KMS-11 (cell line): ENCODE results near the gene LGALS1.

Source experiments
- H2AFZ ChIP-seq: fragments of 200-600 bp; sonication (generic); 2 replicates; pipeline ENCODE4 v1.6.1; 2016; ENCODE audit warnings: antibody characterized with exemption, mixed run types, low read depth
- H3K27ac ChIP-seq: fragments of 200-600 bp; sonication (generic); 2 replicates; pipeline ENCODE4 v1.6.1; 2016; ENCODE audit warnings: mild to moderate bottlenecking, mixed run types
- H3K27me3 ChIP-seq: fragments of 200-600 bp; sonication (generic); 2 replicates; pipeline ENCODE4 v1.6.1; 2017; ENCODE audit warnings: mild to moderate bottlenecking, low read depth, mixed run types, moderate library complexity; ENCODE audit not compliant: insufficient read depth
- H3K36me3 ChIP-seq: fragments of 200-600 bp; sonication (generic); 2 replicates; pipeline ENCODE4 v1.6.1; 2017; ENCODE audit warnings: mild to moderate bottlenecking, mixed run types; ENCODE audit not compliant: insufficient read depth
- H3K4me1 ChIP-seq: fragments of 200-600 bp; sonication (generic); 2 replicates; pipeline ENCODE4 v1.6.1; 2016; ENCODE audit warnings: mild to moderate bottlenecking, low read depth, mixed run types; ENCODE audit not compliant: poor library complexity, severe bottlenecking
- H3K4me2 ChIP-seq: fragments of 200-600 bp; sonication (generic); 2 replicates; pipeline ENCODE4 v1.7.0; 2016; ENCODE audit warnings: mild to moderate bottlenecking, mixed run types
- H3K4me3 ChIP-seq: fragments of 200-600 bp; sonication (generic); IDR thresholded peaks from 2 replicates; pipeline ENCODE4 v1.6.1; 2017; ENCODE audit warnings: low read depth, low read length, mixed read lengths; ENCODE audit not compliant: insufficient read depth
- H3K79me2 ChIP-seq: fragments of 200-600 bp; sonication (generic); 2 replicates; pipeline ENCODE4 v1.6.1; 2016; ENCODE audit warnings: low read depth, mixed run types; ENCODE audit not compliant: insufficient read depth
- H3K9ac ChIP-seq: fragments of 200-600 bp; sonication (generic); 2 replicates; pipeline ENCODE4 v1.6.1; 2016; ENCODE audit warnings: mild to moderate bottlenecking, mixed run types
- H4K20me1 ChIP-seq: fragments of 200-600 bp; sonication (generic); 2 replicates; pipeline ENCODE4 v1.6.1; 2016; ENCODE audit warnings: mild to moderate bottlenecking, mixed run types; ENCODE audit not compliant: insufficient read depth
- TF ChIP-seq, protein P1 (sequence below): fragments of 200-600 bp; sonication (generic); conservative IDR thresholded peaks from 2 replicates; pipeline ENCODE4 v1.6.1; 2017; ENCODE audit warnings: low read depth, mild to moderate bottlenecking, antibody characterized with exemption, low read length, moderate library complexity, mixed read lengths

LGALS1 gene

DNA sequence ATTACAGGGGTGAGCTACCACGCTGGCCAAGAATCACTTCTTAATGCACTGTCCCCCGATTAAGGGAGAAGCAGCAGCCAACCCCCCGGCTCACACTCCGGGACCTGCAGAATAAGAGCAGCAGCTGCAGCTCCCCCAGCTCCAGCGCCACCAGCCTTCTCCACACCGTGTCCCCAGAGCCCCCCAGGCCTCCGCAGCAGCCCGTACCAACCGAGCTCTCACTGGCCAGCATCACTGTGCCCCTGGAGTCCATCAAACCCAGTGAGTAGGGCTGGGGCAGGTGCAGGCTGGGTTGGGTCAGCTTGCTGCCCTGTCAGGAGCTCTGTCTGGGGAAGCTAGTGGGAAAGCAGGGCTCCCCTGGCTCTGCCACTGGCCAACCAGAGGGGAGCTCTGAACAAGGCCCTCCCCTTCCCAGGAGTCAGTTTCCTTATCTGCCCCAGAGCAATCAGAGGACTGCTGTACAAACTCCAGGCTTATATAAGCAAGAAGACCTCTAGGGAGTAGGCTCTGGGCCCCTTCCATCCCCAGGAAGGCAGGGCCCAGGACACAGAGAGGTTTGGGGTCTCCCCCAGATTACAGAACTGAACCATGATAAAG is 44.5 kb upstream of the LGALS1 start:
- Histone ChIP-seq H3K27me3 (no peaks in the 10 kb centered on the region), H3K79me2 (no peaks in the 10 kb centered on the region), H3K4me2 (no peak overlapping the region), H3K4me3 (no peak overlapping the region), H3K9ac (no peak overlapping the region), H2AFZ (no peak overlapping the region), H4K20me1 (no peaks in the 10 kb centered on the region), H3K36me3 (no peaks in the 10 kb centered on the region), H3K27ac (no peak overlapping the region; the same call in 1 of the 2 replicates), H3K4me1 (peaks cover 65% of the 10 kb centered on the region)
- TF ChIP-seq, protein P1, sequence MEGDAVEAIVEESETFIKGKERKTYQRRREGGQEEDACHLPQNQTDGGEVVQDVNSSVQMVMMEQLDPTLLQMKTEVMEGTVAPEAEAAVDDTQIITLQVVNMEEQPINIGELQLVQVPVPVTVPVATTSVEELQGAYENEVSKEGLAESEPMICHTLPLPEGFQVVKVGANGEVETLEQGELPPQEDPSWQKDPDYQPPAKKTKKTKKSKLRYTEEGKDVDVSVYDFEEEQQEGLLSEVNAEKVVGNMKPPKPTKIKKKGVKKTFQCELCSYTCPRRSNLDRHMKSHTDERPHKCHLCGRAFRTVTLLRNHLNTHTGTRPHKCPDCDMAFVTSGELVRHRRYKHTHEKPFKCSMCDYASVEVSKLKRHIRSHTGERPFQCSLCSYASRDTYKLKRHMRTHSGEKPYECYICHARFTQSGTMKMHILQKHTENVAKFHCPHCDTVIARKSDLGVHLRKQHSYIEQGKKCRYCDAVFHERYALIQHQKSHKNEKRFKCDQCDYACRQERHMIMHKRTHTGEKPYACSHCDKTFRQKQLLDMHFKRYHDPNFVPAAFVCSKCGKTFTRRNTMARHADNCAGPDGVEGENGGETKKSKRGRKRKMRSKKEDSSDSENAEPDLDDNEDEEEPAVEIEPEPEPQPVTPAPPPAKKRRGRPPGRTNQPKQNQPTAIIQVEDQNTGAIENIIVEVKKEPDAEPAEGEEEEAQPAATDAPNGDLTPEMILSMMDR: no peak

DNA sequence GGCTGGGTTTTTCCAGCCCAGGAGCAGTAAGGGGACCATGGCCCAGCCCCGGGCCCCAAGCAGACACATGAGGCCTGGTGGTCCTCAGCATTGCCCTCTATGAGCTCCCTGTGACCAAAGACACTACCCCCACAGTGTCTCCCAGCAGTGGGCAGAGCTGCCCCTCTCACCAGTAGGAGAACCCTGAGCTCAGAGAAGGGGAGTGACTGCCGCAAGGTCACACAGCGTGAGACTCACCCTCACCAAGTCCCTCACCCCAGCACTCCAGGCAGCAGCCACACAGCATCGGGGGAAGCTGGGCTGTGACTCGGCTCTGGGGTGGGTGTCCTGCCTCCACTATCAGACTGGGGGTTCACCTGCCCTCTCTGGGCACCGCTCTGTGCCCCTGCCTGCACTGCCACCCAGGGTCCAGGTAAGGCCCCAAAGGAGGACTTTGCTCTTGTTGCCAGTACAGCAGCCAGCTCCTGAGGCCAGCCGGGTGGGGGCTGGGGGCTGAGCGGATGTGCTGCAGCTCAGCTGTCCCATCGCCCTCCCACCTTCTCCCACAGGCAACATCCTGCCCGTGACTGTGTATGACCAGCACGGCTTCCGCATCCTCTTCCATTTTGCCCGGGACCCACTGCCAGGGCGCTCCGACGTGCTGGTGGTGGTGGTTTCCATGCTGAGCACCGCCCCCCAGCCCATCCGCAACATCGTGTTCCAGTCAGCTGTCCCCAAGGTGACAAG is 43.8 kb upstream of the LGALS1 start:
- Histone ChIP-seq H2AFZ (no peak overlapping the region), H3K4me2 (no peak overlapping the region), H3K9ac (no peak overlapping the region), H3K4me1 (peaks cover 65% of the 10 kb centered on the region), H3K27me3 (no peaks in the 10 kb centered on the region), H3K79me2 (no peaks in the 10 kb centered on the region), H3K36me3 (no peaks in the 10 kb centered on the region), H3K27ac (no peak overlapping the region; the same call in 1 of the 2 replicates), H3K4me3 (no peak overlapping the region), H4K20me1 (no peaks in the 10 kb centered on the region)
- TF ChIP-seq, protein P1: no peak

DNA sequence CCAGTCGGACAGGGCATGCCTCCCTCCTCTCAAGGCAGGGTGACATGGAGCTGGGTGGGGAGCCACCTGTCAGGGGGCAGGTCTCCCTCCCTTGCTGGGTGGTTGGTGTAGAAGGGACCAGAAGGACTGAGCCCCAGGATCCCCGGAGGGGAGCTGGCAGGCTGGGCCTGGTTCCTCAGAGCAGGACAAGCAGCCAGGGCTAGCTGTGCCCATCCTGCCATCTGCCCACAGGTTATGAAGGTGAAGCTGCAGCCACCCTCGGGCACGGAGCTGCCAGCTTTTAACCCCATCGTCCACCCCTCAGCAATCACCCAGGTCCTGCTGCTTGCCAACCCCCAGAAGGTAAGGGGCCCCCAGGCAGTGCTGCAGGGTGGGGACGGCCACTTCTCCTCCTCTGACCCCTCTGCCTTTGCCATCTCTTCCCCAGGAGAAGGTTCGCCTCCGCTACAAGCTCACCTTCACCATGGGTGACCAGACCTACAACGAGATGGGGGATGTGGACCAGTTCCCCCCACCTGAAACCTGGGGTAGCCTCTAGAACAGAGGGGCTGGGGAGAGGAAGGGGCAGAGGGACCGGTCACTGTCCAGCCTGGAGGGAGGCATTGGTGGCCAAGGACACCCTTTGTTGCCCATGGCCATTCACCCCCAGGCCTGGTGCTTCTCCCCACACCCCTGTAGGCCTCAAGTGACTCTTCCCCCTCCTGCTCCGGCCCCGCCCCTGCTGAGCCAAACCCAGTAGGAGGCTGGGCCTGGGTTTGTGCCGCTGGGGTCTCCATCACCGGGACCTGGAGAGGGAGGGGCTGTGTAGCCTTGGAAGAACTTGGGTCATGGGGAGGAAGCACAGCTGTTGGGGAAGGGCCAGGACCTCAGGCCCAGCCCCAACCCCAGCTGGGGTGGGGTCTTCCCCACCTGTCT is 43.0 kb upstream of the LGALS1 start:
- H3K4me2 ChIP-seq: peak overlapping the region; percentile 79
- no peak overlapping the region for H2AFZ ChIP-seq
- no peak overlapping the region for H3K4me3 ChIP-seq
- H3K9ac ChIP-seq: no peak overlapping the region
- no peaks in the 10 kb centered on the region for H4K20me1 ChIP-seq
- H3K36me3 ChIP-seq: no peaks in the 10 kb centered on the region
- H3K79me2 ChIP-seq: no peaks in the 10 kb centered on the region
- TF ChIP-seq, protein P1: no peak
- H3K4me1 ChIP-seq: peaks cover 65% of the 10 kb centered on the region
- H3K27ac ChIP-seq: peak overlapping the region; percentile 83
- no peaks in the 10 kb centered on the region for H3K27me3 ChIP-seq

DNA sequence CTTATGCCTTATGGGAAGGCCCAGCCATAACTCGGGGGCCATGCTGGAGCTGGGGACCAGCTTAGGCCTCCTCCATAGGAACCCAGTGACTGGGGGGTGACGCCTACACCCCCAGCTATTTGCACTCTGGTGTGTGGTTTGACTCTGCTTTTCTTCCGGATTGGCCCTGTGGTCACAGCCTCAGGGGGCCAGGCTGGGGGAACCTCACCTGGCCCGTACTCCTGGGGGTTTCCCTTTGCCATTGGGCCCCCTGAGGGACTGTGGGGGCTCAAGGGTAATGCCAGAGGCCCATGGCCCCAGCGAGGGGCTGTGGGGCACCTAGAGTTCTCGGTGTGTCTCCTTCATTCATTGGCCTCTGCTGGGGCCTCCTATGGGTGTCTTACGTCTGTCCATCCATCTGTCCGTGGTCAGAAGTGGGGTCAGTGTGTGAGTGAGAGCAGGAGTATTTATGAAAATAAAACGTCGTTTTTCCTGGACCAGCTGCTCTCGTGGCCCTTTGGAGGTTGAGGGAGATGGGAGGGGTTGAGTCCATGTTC is 42.3 kb upstream of the LGALS1 start:
- peak overlapping the region; percentile 83 for H3K27ac ChIP-seq
- H3K4me2 ChIP-seq: peak overlapping the region; percentile 79
- no peaks in the 10 kb centered on the region for H3K27me3 ChIP-seq
- H3K79me2 ChIP-seq: no peaks in the 10 kb centered on the region
- no peak overlapping the region for H2AFZ ChIP-seq
- H3K4me1 ChIP-seq: peaks cover 65% of the 10 kb centered on the region
- peak overlapping the region; percentile 41; the same call in 1 of the 2 replicates for H3K9ac ChIP-seq
- no peaks in the 10 kb centered on the region for H4K20me1 ChIP-seq
- H3K4me3 ChIP-seq: no peak overlapping the region
- TF ChIP-seq, protein P1: no peak
- H3K36me3 ChIP-seq: no peaks in the 10 kb centered on the region
